T-helper 2 cell treated with Interferon-gamma antibody and Interleukin-4, amounts not matched to agents 100 ng/mL and 5 ng/mL, for 36 hours (primary cell): ENCODE results near the gene SEMA3B. TPM values are rescaled to one million over a fixed set of nuclear protein-coding genes. Genes with fewer than 3 reads are reported as not detected.
"Not testable (repeated sequence)": the region's sequence is repeated elsewhere in the genome, so short reads cannot be mapped to it uniquely, and the experiment has no call there.

ENCODE experiments used
- intact Hi-C: fragments of 100-400 bp; cut with micrococcal nuclease; formaldehyde crosslinking; loops from one replicate; pipeline ENCODE4 v1.15.1; 2023
- total RNA-seq: library from RNA; stranded (reverse); gene quantifications from 2 replicates; pipeline ENCODE4 v1.2.3, GENCODE V29; 2022

The SEMA3B gene
- 0.30 and 0.57 TPM in 2 replicates for total RNA-seq

GRCh38 chr3:50268703-50269451 is at the start of gene SEMA3B:
Gene SEMA3B, plus strand, starts transcription at chr3:50269147. Its CDS starts 94 bp downstream, at chr3:50269241.
- intact Hi-C loops, result no loop called here

GRCh38 chr3:50219285-50219684 is 49.7 kb upstream of the SEMA3B start:
- intact Hi-C loops, result no loop called here

- intact Hi-C loops, result no loop called here
Measured at GRCh38 chr3:50220109-50220508, 48.8 kb upstream of the SEMA3B start.

- intact Hi-C loops, result no loop called here
Measured at GRCh38 chr3:50221051-50221410, 47.9 kb upstream of the SEMA3B start.

GRCh38 chr3:50221411-50222168 is 47.4 kb upstream of the SEMA3B start:
- intact Hi-C loops, result no loop called here

GRCh38 chr3:50222169-50222528 is 46.8 kb upstream of the SEMA3B start:
- intact Hi-C loops, result no loop called here

GRCh38 chr3:50224639-50225038 is 44.3 kb upstream of the SEMA3B start:
- intact Hi-C loops, result no loop called here

- intact Hi-C loops, result loop anchor here (1.0 to 2.0 kb wide), 7 partner anchors 11 to 106 kb away; partner anchors contain the start of genes HYAL3 and NAA80
Measured at GRCh38 chr3:50226888-50227389, 42.0 kb upstream of the SEMA3B start.

GRCh38 chr3:50227390-50228183 is 41.4 kb upstream of the SEMA3B start:
- intact Hi-C loops, result loop anchor here (1.0 to 2.0 kb wide), 5 partner anchors 11 to 71 kb away; partner anchors contain the start of genes HYAL3 and NAA80

- intact Hi-C loops, result not testable (repeated sequence)
Measured at GRCh38 chr3:50228184-50228763, 40.7 kb upstream of the SEMA3B start.

GRCh38 chr3:50229490-50229889 is 39.5 kb upstream of the SEMA3B start:
- intact Hi-C loops, result no loop called here

- intact Hi-C loops, result loop anchor here (10.0 kb wide), 2 partner anchors 295 to 1155 kb away; partner anchors contain the start of gene MANF
Measured at GRCh38 chr3:50230104-50230793, 38.7 kb upstream of the SEMA3B start.

- intact Hi-C loops, result loop anchor here (10.0 kb wide), 2 partner anchors 296 to 1154 kb away; partner anchors contain the start of gene MANF
Measured at GRCh38 chr3:50230794-50231125, 38.2 kb upstream of the SEMA3B start.

- intact Hi-C loops, result loop anchor here (10.0 kb wide), 2 partner anchors 297 to 1153 kb away; partner anchors contain the start of gene MANF
Measured at GRCh38 chr3:50231581-50231980, 37.4 kb upstream of the SEMA3B start.

- intact Hi-C loops, result loop anchor here (10.0 kb wide), 2 partner anchors 298 to 1152 kb away; partner anchors contain the start of gene MANF
Measured at GRCh38 chr3:50232303-50232702, 36.6 kb upstream of the SEMA3B start.

GRCh38 chr3:50233176-50233575 is 35.8 kb upstream of the SEMA3B start:
- intact Hi-C loops, result loop anchor here (10.0 kb wide), 2 partner anchors 298 to 1152 kb away; partner anchors contain the start of gene MANF

- intact Hi-C loops, result loop anchor here (1.0 to 10.0 kb wide), 5 partner anchors 63 to 1149 kb away; partner anchors contain the start of genes APEH, CISH, HYAL3 and MANF
Measured at GRCh38 chr3:50235716-50236483, 33.0 kb upstream of the SEMA3B start, which contains the start of gene GNAI2. Gene GNAI2, plus strand, starts transcription at chr3:50236204. Its CDS starts 132 bp downstream, at chr3:50236336.

GRCh38 chr3:50236484-50237132 is 32.3 kb upstream of the SEMA3B start:
- intact Hi-C loops, result loop anchor here (1.0 to 10.0 kb wide), 5 partner anchors 63 to 1148 kb away; partner anchors contain the start of genes APEH, CISH, HYAL3 and MANF
